ENCODE results near the gene TBC1D21. TPM values are rescaled to one million over a fixed set of nuclear protein-coding genes. Genes with fewer than 3 reads are reported as not detected.

TBC1D21 gene
- total and polyA plus RNA-seq, 9 donors: not detected

DNA sequence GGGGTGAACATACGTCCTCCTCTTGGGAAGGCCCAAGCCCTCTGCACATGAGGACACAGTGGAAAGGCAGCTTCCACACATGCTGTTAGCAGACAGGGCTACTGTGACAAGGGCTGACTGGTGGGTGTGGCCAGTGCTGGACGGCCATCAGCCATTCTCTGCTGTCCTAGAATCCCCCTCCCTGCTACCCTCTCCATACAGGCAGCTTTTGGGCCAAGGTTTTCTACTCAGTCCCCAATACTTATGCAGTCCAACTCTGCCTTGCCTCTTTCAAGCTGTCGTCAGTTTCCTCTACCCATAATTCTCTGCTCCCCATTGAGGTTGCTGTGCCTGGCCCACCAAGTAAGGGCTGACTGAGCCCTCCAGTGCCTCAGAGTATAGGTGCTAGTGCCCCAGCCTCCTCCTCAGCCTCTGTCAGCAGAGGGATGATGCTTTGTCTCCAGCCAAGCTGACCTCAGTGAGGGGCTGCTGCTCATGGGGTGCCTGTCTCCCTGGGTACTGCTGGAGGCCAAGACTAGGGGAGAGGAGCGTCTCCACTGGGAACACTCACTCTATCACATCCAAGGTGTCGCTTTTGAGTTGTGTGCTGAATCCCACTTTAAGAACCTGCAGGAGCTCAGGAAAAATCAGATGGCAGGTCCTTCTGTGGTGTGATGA, 55.7 kb downstream of the TBC1D21 start:
- Histone ChIP-seq H3K36me3 (ENCODE audit: control insufficient read depth, insufficient read depth, low read length) (no peaks in the 10 kb centered on the region), H3K9me3 (replicated peaks; ENCODE audit: control insufficient read depth, low read depth, low read length) (no peaks in the 10 kb centered on the region), H3K27ac (ENCODE audit: low read length) (no peak overlapping the region), H3K27me3 (ENCODE audit: control insufficient read depth, insufficient read depth, low read length) (peaks cover 10% of the 10 kb centered on the region), H3K4me3 (ENCODE audit: low read length) (no peak overlapping the region), H3K4me1 (ENCODE audit: control insufficient read depth, insufficient read depth, low read length) (peaks cover 61% of the 10 kb centered on the region)
- DNase-seq: peak; percentile 20
- WGBS (ENCODE audit: insufficient coverage): 29% methylated on average over 2 of the region's 5 CpGs

DNA sequence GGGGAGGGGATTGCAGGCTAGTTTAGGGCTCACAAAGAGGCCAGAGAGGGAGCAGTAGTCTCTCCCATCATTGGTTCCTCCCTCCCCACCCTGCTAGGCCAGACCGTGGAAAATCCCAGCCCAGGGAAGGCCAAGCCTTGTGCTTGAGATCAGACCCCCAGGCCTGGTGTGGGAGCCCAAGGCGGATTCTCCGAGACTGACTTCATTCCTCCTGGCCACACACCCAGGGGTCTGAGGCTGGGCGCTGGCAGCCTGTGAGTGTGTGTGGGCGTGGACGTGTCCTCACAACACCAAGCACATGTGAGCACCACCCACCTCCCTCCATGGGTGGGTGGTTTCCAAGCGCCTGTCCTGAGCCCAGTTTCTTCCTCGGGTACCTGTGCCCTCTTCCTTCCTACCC, 57.0 kb downstream of the TBC1D21 start:
- no peaks in the 10 kb centered on the region for H3K36me3 ChIP-seq (ENCODE audit: control insufficient read depth, insufficient read depth, low read length)
- 40% methylated on average over 1 of the region's 8 CpGs for WGBS (ENCODE audit: insufficient coverage)
- H3K4me3 ChIP-seq (ENCODE audit: low read length): no peak overlapping the region
- peak; percentile 78 for DNase-seq
- peaks cover 48% of the 10 kb centered on the region for H3K4me1 ChIP-seq (ENCODE audit: control insufficient read depth, insufficient read depth, low read length)
- no peaks in the 10 kb centered on the region for H3K9me3 ChIP-seq (replicated peaks; ENCODE audit: control insufficient read depth, low read depth, low read length)
- H3K27me3 ChIP-seq (ENCODE audit: control insufficient read depth, insufficient read depth, low read length): peaks cover 10% of the 10 kb centered on the region
- no peak overlapping the region for H3K27ac ChIP-seq (ENCODE audit: low read length)

- Histone ChIP-seq H3K27ac (ENCODE audit: low read length) (no peak overlapping the region), H3K36me3 (ENCODE audit: control insufficient read depth, insufficient read depth, low read length) (no peaks in the 10 kb centered on the region), H3K27me3 (ENCODE audit: control insufficient read depth, insufficient read depth, low read length) (peaks cover 10% of the 10 kb centered on the region), H3K4me3 (ENCODE audit: low read length) (no peak overlapping the region), H3K9me3 (replicated peaks; ENCODE audit: control insufficient read depth, low read depth, low read length) (no peaks in the 10 kb centered on the region), H3K4me1 (ENCODE audit: control insufficient read depth, insufficient read depth, low read length) (peaks cover 44% of the 10 kb centered on the region)
- WGBS (ENCODE audit: insufficient coverage): 57% methylated on average over 6 of the region's 7 CpGs
- DNase-seq: peak; percentile 41
Observed at GRCh38 chr15:73930790-73931281, 57.5 kb downstream of the TBC1D21 start.

DNA sequence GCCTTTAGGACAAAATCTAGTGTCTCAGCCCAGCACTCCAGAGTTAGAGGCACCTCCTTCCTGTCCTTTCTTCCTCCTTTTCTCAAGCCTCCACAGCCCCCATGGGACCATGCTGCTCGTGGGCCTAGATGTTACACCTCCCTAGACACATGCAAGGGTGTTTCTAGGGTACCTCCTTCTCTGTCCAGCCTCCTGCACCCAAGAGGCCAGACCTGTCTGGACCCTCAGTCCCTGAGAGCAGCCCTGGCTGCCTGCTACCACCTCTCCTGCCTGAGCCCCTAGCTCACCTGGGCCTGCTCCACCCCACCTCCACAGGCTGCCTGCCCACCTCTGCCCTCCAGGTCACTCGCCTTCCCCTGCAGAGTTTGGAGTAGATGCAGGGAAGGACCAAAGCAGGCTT, 58.1 kb downstream of the TBC1D21 start:
- Histone ChIP-seq H3K27me3 (ENCODE audit: control insufficient read depth, insufficient read depth, low read length) (peaks cover 10% of the 10 kb centered on the region), H3K27ac (ENCODE audit: low read length) (no peak overlapping the region), H3K36me3 (ENCODE audit: control insufficient read depth, insufficient read depth, low read length) (no peaks in the 10 kb centered on the region), H3K4me3 (ENCODE audit: low read length) (no peak overlapping the region), H3K4me1 (ENCODE audit: control insufficient read depth, insufficient read depth, low read length) (peaks cover 38% of the 10 kb centered on the region), H3K9me3 (replicated peaks; ENCODE audit: control insufficient read depth, low read depth, low read length) (no peaks in the 10 kb centered on the region)
- 50% methylated on average over 2 of the region's 2 CpGs for WGBS (ENCODE audit: insufficient coverage)
- DNase-seq: no peak

DNA sequence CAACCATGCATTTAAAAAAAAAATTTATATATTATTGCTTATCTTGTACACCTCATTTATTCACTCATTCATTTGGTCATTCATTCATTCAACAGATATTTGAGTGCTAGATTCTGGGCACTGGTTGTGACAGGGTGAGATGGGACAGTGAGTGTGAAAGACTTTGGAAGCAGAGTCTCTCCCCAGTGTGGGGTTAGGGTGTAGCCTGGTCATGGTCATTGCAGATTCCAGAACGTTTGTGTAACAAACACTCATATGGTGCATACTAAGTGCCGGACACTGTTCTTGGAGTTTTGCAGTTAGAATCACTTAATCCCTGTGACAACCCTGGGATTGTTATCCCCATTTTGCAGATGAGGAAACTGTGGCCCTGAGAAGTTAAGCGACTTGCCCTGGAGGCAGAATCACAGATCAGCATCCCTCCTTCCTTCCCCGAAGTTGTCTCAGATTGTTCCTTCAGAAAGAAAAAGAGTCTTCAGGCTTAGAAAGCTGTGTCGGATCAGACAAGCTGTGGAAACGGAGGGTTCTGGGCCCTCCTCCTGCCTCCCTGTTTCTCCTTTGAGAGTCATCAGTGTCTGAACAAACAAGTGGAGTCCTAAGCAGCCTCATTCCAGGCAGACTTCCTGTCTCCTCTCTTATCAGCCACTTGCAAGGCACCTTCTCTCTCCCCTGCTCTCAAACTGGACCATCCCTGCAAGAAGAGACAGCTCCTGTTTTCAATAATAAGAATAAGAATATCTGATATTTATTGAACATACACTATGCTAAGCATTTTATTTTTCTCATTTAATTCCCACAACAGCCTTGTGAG, 59.2 kb downstream of the TBC1D21 start:
- Histone ChIP-seq H3K4me3 (ENCODE audit: low read length) (no peak overlapping the region), H3K27me3 (ENCODE audit: control insufficient read depth, insufficient read depth, low read length) (peaks cover 10% of the 10 kb centered on the region), H3K27ac (ENCODE audit: low read length) (no peak overlapping the region), H3K4me1 (ENCODE audit: control insufficient read depth, insufficient read depth, low read length) (peaks cover 34% of the 10 kb centered on the region), H3K36me3 (ENCODE audit: control insufficient read depth, insufficient read depth, low read length) (no peaks in the 10 kb centered on the region), H3K9me3 (replicated peaks; ENCODE audit: control insufficient read depth, low read depth, low read length) (no peaks in the 10 kb centered on the region)
- WGBS (ENCODE audit: insufficient coverage): 33% methylated on average over 4 of the region's 6 CpGs
- DNase-seq: no peak

- H3K27ac ChIP-seq (ENCODE audit: low read length): no peak overlapping the region
- no peak for DNase-seq
- no peaks in the 10 kb centered on the region for H3K36me3 ChIP-seq (ENCODE audit: control insufficient read depth, insufficient read depth, low read length)
- no peak overlapping the region for H3K4me3 ChIP-seq (ENCODE audit: low read length)
- peaks cover 20% of the 10 kb centered on the region for H3K4me1 ChIP-seq (ENCODE audit: control insufficient read depth, insufficient read depth, low read length)
- no peaks in the 10 kb centered on the region for H3K9me3 ChIP-seq (replicated peaks; ENCODE audit: control insufficient read depth, low read depth, low read length)
- 82% methylated on average over 4 of the region's 7 CpGs for WGBS (ENCODE audit: insufficient coverage)
- H3K27me3 ChIP-seq (ENCODE audit: control insufficient read depth, insufficient read depth, low read length): no peaks in the 10 kb centered on the region
Observed at GRCh38 chr15:73934281-73934680, 60.9 kb downstream of the TBC1D21 start.

DNA sequence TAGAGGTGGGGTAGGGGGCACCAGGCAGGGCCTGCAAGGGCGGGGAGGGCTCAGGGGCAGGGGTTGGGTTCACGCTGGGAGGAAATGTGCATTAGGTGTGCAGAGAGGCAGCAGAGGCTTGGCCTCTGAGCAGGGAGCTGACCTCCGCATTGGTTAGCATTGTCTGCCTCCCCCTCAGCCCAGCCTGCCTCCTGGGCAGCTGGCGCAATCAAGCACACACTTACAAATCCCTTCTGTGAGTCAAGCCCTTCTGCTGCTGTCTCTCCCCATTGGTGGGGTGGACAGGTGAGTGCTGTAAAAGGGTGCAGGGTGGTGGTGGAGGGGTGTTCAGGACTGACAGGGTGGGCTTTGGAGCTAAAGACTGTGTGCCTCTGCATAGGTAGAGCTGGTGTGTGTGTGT, 62.2 kb downstream of the TBC1D21 start:
- H3K27ac ChIP-seq (ENCODE audit: low read length): no peak overlapping the region
- no peaks in the 10 kb centered on the region for H3K27me3 ChIP-seq (ENCODE audit: control insufficient read depth, insufficient read depth, low read length)
- DNase-seq: no peak
- no peaks in the 10 kb centered on the region for H3K9me3 ChIP-seq (replicated peaks; ENCODE audit: control insufficient read depth, low read depth, low read length)
- H3K4me3 ChIP-seq (ENCODE audit: low read length): no peak overlapping the region
- WGBS (ENCODE audit: insufficient coverage): 80% methylated on average over 2 of the region's 4 CpGs
- H3K4me1 ChIP-seq (ENCODE audit: control insufficient read depth, insufficient read depth, low read length): peaks cover 11% of the 10 kb centered on the region
- H3K36me3 ChIP-seq (ENCODE audit: control insufficient read depth, insufficient read depth, low read length): no peaks in the 10 kb centered on the region

DNA sequence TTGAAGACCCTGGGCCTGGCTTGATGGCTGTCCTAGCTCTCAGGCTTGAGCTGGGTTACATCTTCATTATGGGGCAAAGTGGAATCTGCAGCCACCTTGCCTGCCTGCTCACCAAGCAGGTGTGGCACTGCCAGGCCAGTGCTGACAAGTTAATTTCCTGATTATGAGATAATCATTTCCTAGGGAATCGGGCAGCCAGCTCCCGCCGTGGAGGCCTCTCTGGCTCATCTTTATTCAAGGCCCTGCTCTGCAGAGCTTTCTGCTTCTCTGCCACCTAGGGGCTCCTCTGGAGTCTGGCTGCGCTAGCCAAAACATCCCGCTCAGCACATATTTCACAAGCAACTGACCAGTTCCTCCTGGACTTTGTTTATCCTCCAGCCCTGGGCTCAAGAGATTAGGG, 62.8 kb downstream of the TBC1D21 start:
- DNase-seq: no peak
- H3K36me3 ChIP-seq (ENCODE audit: control insufficient read depth, insufficient read depth, low read length): no peaks in the 10 kb centered on the region
- 41% methylated on average over 4 of the region's 5 CpGs for WGBS (ENCODE audit: insufficient coverage)
- H3K9me3 ChIP-seq (replicated peaks; ENCODE audit: control insufficient read depth, low read depth, low read length): no peaks in the 10 kb centered on the region
- no peak overlapping the region for H3K27ac ChIP-seq (ENCODE audit: low read length)
- H3K27me3 ChIP-seq (ENCODE audit: control insufficient read depth, insufficient read depth, low read length): no peaks in the 10 kb centered on the region
- peaks cover 11% of the 10 kb centered on the region for H3K4me1 ChIP-seq (ENCODE audit: control insufficient read depth, insufficient read depth, low read length)
- no peak overlapping the region for H3K4me3 ChIP-seq (ENCODE audit: low read length)

GRCh38 chr15:73936588-73937290, 63.4 kb downstream of the TBC1D21 start:
- Histone ChIP-seq H3K36me3 (ENCODE audit: control insufficient read depth, insufficient read depth, low read length) (no peaks in the 10 kb centered on the region), H3K4me1 (ENCODE audit: control insufficient read depth, insufficient read depth, low read length) (peaks cover 11% of the 10 kb centered on the region), H3K27ac (ENCODE audit: low read length) (no peak overlapping the region), H3K27me3 (ENCODE audit: control insufficient read depth, insufficient read depth, low read length) (no peaks in the 10 kb centered on the region), H3K4me3 (ENCODE audit: low read length) (no peak overlapping the region), H3K9me3 (replicated peaks; ENCODE audit: control insufficient read depth, low read depth, low read length) (no peaks in the 10 kb centered on the region)
- 38% methylated on average over 8 of the region's 12 CpGs for WGBS (ENCODE audit: insufficient coverage)
- DNase-seq: no peak

DNA sequence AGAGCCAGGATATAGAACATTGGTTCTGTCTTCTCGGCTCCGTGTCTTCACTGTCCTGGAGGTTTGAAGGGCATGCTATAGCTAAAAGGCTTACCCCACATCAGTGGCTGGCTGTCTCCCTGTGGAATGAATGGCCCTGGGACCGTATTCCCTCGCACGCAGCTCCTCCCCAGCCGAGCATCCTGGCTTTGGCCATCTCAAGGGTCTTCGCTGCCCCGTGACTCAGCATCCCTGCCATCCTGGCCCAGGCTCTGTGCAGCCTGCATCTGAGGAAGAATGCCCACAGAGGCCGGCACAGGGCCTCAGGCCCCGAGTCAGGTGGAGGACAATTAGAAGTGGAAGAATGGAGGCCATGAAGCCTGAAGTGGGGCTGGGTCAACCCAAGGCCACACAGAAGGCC, 63.9 kb downstream of the TBC1D21 start:
- Histone ChIP-seq H3K27ac (ENCODE audit: low read length) (no peak overlapping the region), H3K4me1 (ENCODE audit: control insufficient read depth, insufficient read depth, low read length) (peaks cover 15% of the 10 kb centered on the region)

More for the DNA sequence above, 63.9 kb downstream of the TBC1D21 start:
- H3K27me3 ChIP-seq (ENCODE audit: control insufficient read depth, insufficient read depth, low read length): no peaks in the 10 kb centered on the region
- no peak for DNase-seq
- no peaks in the 10 kb centered on the region for H3K9me3 ChIP-seq (replicated peaks; ENCODE audit: control insufficient read depth, low read depth, low read length)
- 78% methylated on average over 7 of the region's 10 CpGs for WGBS (ENCODE audit: insufficient coverage)
- no peaks in the 10 kb centered on the region for H3K36me3 ChIP-seq (ENCODE audit: control insufficient read depth, insufficient read depth, low read length)
- H3K4me3 ChIP-seq (ENCODE audit: low read length): no peak overlapping the region
